ENCODE measurements around the gene LAMP1.
"Not testable (repeated sequence)": the region's sequence is repeated elsewhere in the genome, so short reads cannot be mapped to it uniquely, and the experiment has no call there.

LAMP1 gene

DNA sequence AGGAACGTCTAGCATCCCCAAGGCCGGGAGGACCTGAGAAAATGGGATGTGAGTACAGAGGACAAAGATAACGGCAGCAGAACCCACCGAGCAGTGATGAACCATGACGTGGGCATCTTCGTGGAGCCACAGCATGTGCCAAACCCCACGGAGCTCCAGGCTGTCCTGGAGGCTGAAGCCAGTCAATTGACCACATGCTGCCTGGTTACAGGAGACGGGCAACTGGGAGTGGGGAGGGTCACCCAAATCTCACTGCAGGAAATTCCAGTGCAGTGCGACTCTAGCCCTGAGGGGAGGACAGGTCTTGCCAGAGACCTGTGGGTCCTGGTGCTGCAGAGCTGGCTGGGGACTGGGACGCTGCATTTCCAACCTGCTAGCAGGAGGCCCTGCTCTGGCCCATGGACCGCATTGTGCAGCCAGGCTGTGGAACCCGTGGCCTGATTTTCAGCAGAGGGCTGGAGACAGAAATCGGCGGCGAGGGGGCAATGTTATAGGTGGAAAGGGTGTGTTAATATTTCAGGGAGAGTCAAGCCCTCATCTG, 70.1 kb downstream of the LAMP1 start:
- Histone ChIP-seq H3K4me3 (no peak overlapping the region), H3K9ac (ENCODE audit: insufficient read length) (no peak overlapping the region), H3K36me3 (ENCODE audit: insufficient read depth, low read length) (no peaks in the 10 kb centered on the region), H3K27ac (no peak overlapping the region), H3K9me3 (ENCODE audit: low read depth, low read length) (no peaks in the 10 kb centered on the region)
- TF ChIP-seq FOXP2 (optimal IDR thresholded peaks at IDR 0.05; ENCODE audit: control extremely low read depth, extremely low read length, insufficient read depth) (no peak), POLR2AphosphoS5 (IDR thresholded peaks at IDR 0.05; ENCODE audit: borderline replicate concordance, low read depth, low read length) (no peak), EZH2 (IDR thresholded peaks at IDR 0.05) (no peak)
- DNase-seq (ENCODE audit: low read depth, low spot score) = no peak

GRCh38 chr13:113367771-113368170, 70.7 kb downstream of the LAMP1 start:
- H3K27ac ChIP-seq = no peak overlapping the region
- no peak overlapping the region for H3K9ac ChIP-seq (ENCODE audit: insufficient read length)
- no peaks in the 10 kb centered on the region for H3K9me3 ChIP-seq (ENCODE audit: low read depth, low read length)
- TF ChIP-seq POLR2AphosphoS5 (IDR thresholded peaks at IDR 0.05; ENCODE audit: borderline replicate concordance, low read depth, low read length) = no peak
- no peak for TF ChIP-seq EZH2 (IDR thresholded peaks at IDR 0.05)
- no peak for TF ChIP-seq FOXP2 (optimal IDR thresholded peaks at IDR 0.05; ENCODE audit: control extremely low read depth, extremely low read length, insufficient read depth)
- DNase-seq (ENCODE audit: low read depth, low spot score) = no peak
- H3K4me3 ChIP-seq = no peak overlapping the region
- H3K36me3 ChIP-seq (ENCODE audit: insufficient read depth, low read length) = no peaks in the 10 kb centered on the region

DNA sequence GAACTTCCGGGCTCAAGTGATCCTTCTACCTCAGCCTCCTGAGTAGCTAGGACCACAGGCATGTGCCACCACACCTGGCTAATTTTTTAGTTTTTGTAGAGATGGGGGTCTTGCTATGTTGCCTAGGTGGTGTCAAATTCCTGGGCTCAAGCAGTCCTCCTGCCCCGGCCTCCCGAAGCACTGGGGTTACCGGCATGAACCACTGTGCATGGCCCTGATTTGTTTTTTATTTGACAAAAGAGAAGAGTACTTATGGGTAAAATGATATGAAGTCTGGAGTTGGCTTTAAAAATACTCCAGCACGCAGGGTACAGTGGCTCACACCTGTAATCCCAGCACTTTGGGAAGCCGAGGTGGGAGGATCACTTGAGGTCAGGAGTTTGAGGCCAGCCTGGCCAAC, 71.3 kb downstream of the LAMP1 start:
- not testable (repeated sequence) for H3K9me3 ChIP-seq (ENCODE audit: low read depth, low read length); H3K36me3 ChIP-seq (ENCODE audit: insufficient read depth, low read length); H3K4me3 ChIP-seq; H3K27ac ChIP-seq; H3K9ac ChIP-seq (ENCODE audit: insufficient read length); DNase-seq (ENCODE audit: low read depth, low spot score)

DNA sequence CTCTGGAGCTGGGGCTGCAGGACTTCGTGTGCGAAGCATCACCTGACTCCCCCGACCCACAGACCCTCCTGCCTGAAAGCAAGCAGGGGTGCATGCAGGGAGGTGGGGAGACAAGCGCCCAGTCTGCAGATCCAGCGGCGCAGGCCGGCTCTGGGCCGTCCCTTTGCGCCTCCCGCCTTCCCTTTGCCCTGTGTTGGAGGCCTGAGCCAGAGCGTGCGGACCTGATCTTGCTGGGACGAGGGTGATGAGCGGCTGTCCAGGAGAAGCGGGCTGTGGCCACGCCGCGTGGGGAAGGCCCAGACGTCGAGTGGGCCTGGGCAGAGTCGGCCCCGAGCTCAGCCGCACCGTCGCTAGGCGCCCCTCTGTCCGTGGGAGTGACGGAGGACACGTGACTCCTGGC, 72.2 kb downstream of the LAMP1 start:
- no peak overlapping the region for H3K9ac ChIP-seq (ENCODE audit: insufficient read length)
- no peaks in the 10 kb centered on the region for H3K9me3 ChIP-seq (ENCODE audit: low read depth, low read length)
- DNase-seq (ENCODE audit: low read depth, low spot score) = no peak
- H3K36me3 ChIP-seq (ENCODE audit: insufficient read depth, low read length) = no peaks in the 10 kb centered on the region
- H3K27ac ChIP-seq = no peak overlapping the region
- TF ChIP-seq FOXP2 (optimal IDR thresholded peaks at IDR 0.05; ENCODE audit: control extremely low read depth, extremely low read length, insufficient read depth) = no peak
- TF ChIP-seq EZH2 (IDR thresholded peaks at IDR 0.05) = no peak
- TF ChIP-seq POLR2AphosphoS5 (IDR thresholded peaks at IDR 0.05; ENCODE audit: borderline replicate concordance, low read depth, low read length) = no peak
- no peak overlapping the region for H3K4me3 ChIP-seq

DNA sequence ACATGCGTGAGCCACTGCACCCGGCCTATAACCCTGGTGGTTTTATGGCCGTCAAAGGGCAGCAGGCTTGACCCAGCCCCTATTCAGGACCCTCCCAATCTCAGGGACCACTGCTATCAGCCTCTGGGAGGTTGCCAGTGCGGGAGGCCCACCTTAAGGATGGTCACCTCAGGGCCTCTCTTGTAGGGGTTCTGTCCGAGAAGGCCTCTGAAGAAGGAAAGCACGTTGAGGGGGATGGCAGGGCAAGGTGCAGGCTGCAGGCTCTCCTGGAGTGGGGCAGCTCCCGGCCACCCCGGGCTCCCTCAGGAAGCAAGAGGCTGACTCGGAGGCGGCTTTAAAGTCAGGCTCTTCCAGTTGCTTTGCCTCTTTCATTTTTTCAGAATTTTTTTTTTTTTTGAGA, 72.8 kb downstream of the LAMP1 start:
- Histone ChIP-seq H3K9me3 (ENCODE audit: low read depth, low read length) (no peaks in the 10 kb centered on the region), H3K4me3 (no peak overlapping the region), H3K36me3 (ENCODE audit: insufficient read depth, low read length) (no peaks in the 10 kb centered on the region), H3K9ac (ENCODE audit: insufficient read length) (no peak overlapping the region), H3K27ac (no peak overlapping the region)
- no peak for TF ChIP-seq FOXP2 (optimal IDR thresholded peaks at IDR 0.05; ENCODE audit: control extremely low read depth, extremely low read length, insufficient read depth)
- TF ChIP-seq EZH2 (IDR thresholded peaks at IDR 0.05) = no peak
- no peak for TF ChIP-seq POLR2AphosphoS5 (IDR thresholded peaks at IDR 0.05; ENCODE audit: borderline replicate concordance, low read depth, low read length)
- no peak for DNase-seq (ENCODE audit: low read depth, low spot score)

DNA sequence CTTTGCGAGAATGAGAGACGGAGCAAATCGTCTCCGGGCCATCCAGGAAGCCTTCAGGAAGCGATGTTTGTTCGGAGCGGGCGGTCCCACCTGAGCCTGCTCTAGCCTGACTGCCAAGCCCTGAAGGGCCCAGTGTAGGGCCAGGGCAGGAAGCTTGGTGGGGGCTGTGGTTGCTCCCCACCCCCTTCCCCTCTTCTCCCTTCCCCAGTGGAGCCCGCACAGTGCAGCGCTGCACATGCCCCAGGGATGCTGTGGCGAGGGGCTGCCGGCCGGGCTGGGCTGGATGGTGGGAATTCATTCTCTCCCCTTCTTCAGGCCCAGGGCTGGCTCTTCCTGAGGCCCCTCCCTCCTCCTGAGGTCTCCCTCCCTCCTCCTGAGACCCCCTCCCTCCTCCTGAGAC, 74.0 kb downstream of the LAMP1 start:
- no peak overlapping the region for H3K4me3 ChIP-seq
- no peak overlapping the region for H3K27ac ChIP-seq
- H3K9ac ChIP-seq (ENCODE audit: insufficient read length) = no peak overlapping the region
- H3K9me3 ChIP-seq (ENCODE audit: low read depth, low read length) = no peaks in the 10 kb centered on the region
- no peaks in the 10 kb centered on the region for H3K36me3 ChIP-seq (ENCODE audit: insufficient read depth, low read length)
- no peak for TF ChIP-seq FOXP2 (optimal IDR thresholded peaks at IDR 0.05; ENCODE audit: control extremely low read depth, extremely low read length, insufficient read depth)
- no peak for TF ChIP-seq EZH2 (IDR thresholded peaks at IDR 0.05)
- TF ChIP-seq POLR2AphosphoS5 (IDR thresholded peaks at IDR 0.05; ENCODE audit: borderline replicate concordance, low read depth, low read length) = no peak
- no peak for DNase-seq (ENCODE audit: low read depth, low spot score)

DNA sequence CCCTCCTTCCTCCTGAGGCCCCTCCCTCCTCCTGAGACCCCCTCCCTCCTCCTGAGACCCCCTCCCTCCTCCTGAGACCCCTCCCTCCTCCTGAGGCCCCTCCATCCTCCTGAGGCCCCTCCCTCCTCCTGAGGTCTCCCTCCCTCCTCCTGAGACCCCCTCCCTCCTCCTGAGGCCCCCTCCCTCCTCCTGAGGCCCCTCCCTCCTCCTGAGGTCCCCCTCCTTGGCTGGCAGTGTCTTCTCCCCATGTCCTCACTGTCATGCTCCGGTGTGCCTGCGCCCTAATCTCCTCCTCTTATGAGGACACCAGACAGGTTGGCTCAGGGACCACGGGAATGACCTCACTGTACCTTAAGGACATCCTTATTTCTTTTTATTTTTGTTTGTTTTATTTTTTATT, 74.7 kb downstream of the LAMP1 start:
- H3K4me3 ChIP-seq; H3K27ac ChIP-seq; H3K36me3 ChIP-seq (ENCODE audit: insufficient read depth, low read length); DNase-seq (ENCODE audit: low read depth, low spot score); H3K9ac ChIP-seq (ENCODE audit: insufficient read length); H3K9me3 ChIP-seq (ENCODE audit: low read depth, low read length): not testable (repeated sequence)

All from SK-N-MC (cell line).